NCI-H2107 treated with DMSO at 0.1 percent for 48 hours (cell line): ENCODE results near the gene ZNF385D.

Experiments used
- DNase-seq: peaks from one replicate; lab custom pipeline; 2025; ENCODE audit not compliant: unreplicated experiment; lab: John Stamatoyannopoulos, UW

Gene ZNF385D

DNA sequence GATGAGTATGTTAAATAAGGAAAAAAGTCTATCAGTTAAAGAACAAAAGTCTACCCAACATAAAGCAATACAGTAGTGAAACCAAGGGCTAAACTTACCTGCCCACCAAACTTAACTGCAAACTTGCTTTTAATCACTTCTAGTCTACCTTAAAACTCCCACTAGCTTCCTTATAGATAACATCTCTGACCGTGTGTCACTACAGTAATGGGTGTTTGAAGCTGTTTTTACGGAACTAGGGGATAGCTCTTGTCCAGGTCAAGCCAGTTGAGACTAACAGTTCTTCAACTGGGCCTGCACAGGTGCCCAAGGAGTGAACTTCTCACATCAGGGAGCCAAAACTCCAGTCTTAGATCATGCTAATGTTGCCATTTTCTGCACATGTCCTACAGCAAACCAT, 132.3 kb downstream of the ZNF385D start:
- DNase-seq: no peak

DNA sequence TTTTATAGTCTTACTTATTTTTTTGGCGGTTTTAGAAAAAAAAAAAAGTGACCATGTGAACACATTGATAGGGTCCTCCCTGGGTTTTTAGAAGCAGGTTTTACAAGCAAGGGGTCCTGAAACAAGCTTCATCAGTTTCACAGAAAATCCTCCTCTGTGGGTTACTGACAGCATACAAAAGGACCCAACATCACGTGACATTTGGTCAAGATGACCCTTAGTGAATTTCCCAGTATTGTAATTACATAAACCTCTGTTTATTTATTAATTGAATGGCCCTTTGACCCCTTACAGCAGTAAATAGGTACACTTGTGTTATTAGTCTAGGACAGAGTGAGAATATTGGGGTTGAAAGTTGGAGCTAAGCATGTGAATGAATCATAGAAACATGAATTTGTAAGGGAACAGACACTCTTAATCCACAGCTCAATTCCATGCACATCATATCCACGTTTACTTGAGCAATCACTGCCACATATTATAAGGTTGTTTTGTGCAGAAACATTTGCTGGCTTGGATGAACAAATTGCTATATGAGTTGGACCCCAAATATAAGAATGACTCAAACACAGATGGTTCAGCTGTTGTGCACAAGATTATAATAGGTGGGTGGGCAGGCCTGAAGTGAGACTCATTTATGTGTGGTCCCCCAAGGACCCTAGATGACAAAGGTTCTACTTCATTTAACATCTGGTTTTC, 137.5 kb downstream of the ZNF385D start:
- no peak for DNase-seq

DNA sequence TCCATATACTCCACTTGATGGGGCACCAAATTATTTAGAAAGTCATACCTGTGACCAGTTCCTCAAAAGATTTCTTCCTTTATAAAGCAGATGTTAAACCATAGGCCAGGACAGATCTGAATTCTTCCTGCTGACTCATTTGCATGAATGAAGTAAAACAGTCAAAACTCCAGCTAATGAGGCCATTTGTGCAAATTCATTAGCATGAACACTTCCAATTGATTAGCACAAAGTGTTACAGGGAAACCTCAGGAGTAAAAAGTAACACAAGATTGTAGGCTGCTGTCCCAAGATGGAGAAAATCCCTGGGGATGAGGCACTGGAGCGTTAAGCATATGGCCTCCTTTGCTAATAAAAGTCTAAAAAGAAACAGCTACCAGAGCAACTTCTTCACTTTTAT, 149.8 kb downstream of the ZNF385D start:
- DNase-seq: no peak

DNA sequence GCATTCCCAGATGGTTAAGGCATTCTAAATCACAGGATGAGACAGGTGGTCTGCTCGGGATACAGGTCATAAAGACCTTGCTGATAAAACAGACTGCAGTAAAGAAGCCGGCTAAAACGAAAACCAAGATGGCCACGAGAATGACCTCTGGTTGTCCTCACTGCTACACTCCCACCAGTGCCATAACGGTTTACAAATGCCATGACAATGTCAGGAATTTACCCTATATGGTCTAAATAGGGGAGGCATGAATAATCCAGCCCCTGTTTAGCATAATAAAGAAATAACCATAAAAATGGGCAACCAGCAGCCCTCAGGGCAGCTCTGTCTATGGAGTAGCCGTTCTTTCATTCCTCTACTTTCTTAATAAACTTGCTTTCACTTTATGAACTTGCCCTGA, 151.1 kb downstream of the ZNF385D start:
- no peak for DNase-seq

DNA sequence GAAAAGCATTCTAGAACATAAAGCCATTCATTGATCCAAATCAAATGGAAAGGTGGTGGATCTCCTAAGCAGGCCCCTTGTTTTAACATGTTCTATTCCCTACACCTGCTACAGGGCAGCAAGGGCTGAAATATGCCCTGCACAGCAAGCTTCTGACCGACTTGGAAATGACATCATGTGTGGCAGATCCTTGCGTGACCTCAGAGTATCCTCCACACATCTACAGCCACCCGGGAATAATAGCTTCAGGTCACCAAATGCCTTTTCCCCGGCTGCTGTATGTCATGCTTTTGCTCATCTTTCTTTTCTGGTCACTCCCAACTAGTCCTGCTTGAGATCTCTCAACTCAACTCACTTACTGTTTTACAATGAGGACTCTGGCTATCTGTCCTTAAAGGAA, 158.2 kb downstream of the ZNF385D start:
- DNase-seq: no peak

DNA sequence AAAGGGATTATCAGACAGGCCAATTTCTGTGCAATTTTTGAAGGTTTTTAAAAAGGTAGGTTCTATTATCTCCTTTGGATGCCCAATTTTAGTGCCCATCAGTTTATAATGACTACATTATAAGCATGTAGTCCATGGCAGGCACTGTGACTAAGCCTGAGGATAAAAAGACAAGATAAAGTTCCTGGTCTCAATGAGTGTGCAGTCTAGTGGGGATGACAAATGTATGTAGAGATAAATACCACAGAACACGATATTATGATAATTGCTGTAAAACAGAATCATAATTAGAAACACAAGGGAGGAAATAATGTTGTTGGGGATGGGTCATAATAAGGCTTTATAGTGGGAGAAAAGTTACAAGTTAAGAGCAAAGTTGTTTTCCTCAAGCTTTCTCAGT, 163.1 kb downstream of the ZNF385D start:
- no peak for DNase-seq

DNA sequence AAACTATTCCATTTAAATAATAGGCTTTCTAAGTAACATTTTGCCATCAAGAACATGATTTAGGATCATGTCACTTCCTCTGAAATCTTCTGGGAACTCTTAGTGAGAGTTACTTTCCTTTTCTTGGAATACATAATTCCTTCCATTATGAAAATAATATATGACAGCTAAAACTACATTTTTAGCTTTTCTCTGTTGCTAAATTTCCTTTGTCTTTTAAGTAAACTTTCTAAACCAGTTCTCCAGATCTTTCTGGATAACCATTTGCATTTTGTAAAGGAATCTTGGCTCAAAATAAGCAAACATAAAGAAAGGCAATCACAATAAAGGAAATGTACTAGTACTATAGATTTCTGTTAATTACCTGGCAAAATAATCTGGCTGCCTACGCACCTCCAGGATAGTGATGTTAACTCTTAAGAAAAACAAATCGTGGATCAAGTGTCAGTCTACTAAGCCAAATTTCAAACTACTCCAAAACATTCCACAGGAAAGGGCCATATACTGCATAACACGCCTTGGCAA, 165.7 kb downstream of the ZNF385D start:
- no peak for DNase-seq

DNA sequence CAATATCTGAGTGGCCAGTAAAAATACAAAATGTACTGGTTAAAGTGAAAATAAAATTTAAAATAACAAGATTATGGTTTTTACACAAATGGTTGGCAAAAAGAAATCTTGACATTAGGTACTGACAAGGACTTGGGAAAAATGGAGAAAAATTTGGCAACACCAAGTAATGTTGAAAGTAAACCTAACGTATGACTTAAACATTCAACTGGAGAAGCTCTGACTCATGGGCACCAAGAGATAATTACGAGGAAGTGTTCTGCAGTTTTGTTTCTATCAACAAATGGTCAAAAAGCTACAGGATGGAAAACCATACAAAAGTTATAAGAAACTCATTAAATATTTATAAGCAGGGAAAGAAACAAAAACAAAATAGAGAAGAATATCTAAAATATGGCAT, 177.7 kb downstream of the ZNF385D start:
- no peak for DNase-seq

DNA sequence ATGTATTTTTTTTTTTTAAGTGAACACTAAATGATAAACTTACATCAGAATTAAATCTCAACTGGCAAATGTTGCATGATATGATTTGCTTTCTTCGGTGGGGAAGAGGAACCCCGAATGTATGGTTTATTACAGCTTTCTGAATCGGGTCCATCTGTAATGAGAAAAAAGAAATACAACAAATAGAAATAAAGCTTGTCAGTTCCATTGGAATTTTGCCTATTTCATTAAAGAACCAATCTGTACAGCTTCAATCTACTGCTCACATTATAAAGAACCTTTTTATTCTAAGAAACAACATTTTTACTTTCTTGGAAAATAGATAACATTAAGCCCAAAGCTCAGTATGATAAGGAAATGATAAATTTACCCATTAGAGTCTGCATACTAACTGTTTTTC, 186.5 kb downstream of the ZNF385D start:
- DNase-seq: no peak

DNA sequence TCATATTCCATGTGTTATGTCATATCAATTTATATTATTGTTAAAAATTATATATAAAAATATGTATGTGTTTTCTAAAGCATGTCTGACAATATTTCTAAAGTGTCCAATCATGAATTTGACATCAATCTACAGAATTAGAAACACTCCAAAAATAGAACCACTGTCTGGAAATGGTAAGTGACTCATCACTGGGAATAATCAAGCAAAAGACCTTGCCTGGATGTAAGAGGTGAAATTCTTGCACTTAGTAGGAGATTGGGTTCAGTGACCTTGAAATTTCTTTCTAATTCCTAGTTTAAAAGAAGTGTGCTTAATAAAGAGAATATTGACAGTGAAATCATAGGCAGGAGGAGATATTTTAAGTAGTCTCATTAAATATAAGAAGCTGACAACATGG, 188.8 kb downstream of the ZNF385D start:
- no peak for DNase-seq

DNA sequence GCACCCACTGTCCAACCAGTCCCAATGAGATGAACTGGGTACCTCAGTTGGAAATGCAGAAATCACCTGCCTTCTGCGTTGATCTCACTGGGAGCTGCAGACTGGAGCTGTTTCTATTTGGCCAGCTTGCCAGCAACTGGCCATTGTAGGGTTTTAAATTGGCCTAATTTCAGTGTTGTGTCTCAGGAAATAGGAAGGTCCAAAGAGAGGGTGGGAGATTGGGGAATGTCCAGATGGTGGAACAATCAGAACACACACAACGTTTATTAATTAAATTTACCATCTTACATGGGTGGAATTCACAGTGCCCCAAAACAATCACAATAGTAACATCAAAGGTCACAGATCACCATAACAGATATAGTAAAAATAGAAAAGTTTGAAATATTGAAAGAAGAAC, 189.5 kb downstream of the ZNF385D start:
- no peak for DNase-seq

DNA sequence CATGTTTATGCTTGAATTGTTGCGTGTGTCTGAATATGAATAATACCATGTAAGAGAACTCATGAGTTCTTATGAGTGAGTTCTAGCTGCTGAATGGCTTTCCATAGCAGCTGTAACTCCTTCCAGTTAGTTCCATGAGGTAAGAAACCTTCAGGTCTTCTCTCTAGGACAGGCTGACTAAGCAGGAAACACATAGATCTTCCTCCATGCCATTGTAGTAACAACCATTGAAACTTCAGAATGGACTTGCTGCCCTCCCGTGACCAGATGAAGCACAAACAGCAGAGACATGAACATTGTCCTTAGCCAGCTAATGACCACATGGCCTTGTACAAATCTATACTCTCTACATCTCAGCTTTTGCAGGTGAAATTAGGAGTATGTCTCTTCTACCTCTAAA, 200.0 kb downstream of the ZNF385D start:
- DNase-seq: no peak

DNA sequence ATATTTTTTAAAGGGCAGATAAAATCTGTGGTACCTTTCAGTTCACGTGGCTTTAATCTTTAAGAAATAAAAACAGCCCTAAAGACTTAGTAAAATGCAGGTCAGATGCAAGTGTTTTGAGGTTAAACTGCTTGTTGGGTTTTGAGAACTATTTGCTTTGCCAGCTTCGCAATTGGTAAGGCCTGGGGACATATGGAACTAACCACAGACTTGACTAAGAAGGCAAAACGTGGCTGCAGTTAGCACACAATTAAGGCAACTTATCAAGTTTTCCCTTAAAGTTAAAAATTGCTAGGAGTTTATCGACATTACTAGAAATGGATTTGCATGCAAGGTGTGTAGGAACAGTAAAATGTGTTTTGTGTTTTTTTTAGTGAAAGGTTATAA, 206.9 kb downstream of the ZNF385D start:
- DNase-seq: no peak

DNA sequence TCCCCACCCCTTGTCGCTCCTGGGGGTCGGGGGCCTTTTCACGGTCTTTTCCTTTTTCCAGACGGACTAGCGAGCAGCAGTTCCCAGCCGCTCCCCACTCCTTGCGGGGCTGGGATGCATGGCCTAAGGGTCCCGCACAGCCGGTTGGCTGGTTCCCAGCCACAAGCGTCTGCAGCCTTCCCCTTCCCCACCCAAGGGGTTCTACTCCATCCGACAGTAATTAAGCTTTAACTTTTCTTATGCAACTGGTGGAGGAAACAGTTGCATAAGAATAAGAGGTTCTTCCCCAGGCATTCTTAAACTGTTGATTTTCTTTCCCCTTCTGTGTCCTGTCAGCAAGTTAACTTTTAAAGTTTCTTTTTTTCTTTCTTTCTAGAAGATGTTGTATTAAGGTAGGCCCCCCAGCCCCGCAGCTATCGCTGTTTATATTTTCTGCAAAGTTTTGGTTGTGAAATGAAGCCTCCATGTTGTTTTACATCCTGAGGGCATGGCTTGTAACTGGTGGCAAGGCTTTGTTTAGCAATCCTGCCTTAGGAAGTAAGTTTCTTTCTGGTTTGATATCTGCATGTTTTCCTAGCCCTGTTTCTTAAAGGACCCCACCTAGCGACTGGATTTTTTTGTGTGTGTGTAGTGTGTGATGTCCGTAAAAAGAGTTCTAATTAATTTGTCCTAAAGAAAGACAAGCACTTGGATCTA, 207.5 kb downstream of the ZNF385D start:
- no peak for DNase-seq

DNA sequence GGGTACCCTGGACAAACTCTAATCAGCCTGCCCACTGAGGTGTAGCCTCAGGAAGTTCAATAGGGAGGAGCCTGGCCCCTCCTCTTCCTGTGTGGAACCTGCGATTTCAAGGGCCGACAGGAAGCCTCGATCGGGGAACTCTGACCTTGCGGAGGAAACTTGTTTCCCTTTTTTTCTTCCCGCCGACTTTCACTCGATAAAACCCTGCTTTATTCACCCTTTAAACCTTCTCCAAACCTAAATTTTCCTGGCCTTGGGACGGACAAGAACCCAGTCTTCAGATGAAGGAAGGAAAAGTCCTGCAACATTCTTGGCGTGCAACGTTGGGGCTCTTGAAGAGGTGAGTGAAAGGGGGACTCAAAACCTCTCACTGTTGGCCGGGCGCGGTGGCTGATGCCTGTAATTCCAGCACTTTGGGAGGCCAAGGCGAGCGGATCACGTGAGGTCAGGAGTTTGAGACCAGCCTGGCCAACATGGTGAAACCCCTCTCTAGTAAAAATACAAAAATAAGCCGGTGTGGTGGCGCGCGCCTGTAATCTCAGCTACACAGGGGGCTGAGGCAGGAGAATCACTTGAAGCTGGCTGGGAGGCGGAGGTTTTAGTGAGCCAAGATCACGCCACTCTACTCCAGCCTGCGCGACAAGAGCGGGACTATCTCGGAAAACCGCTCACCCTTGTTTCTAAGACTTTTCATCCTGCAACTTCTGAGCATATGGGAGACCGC, 208.2 kb downstream of the ZNF385D start:
- DNase-seq: no peak

DNA sequence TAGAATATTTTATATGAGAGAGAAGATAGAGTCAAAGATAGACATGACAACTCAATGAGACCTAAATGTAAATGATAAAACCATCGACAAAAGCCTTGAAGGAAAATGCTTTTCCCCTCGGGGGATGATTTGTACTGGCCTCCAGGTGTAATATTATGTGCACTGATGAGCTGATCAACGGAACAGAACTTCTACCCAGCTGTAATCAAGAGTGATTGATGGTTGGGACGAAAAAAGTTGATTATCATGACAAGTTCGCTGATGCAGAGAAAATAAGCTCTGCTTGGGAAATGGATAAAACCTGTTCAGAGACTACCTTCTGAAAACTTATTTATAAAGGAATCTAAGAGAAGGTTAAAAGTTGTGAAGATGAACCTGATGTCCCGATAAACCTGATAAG, 210.7 kb downstream of the ZNF385D start:
- no peak for DNase-seq

DNA sequence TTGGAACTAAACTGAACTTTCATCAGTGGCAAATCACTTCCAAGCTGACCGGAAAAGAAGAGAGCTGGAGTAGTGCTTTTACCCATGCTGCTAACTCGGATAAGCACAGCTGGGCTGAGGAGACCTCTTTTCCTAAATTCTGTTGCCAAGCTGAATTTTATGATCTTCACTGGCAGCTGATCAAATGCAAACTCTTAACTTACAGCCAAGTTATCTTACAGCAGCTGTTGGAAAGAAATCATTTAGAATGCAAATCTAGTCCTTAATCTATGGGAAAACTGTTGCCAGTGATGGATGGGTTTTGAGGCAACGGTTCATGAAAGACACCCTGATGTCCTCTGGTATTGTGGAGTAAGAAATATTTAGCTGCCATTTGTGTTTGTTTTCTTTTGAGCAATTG, 216.5 kb downstream of the ZNF385D start:
- no peak for DNase-seq

DNA sequence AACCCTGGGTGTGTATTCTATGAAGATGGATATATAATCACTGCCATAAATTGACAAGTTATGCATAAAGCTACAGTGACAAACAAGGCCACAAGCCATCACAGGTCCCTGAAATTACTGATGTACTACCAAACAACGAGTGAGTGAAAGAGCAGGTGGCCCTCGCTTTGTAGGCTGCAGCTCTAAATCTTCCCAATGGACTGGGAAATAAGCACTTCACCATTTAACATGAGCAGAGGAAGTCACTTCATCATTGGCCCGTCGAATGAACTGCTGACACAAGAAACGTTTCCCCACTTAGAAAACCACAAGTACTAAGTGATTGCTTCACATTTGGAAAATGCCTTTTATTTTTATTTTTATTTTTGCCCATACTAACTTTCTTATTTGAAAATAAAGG, 218.0 kb downstream of the ZNF385D start:
- no peak for DNase-seq

DNA sequence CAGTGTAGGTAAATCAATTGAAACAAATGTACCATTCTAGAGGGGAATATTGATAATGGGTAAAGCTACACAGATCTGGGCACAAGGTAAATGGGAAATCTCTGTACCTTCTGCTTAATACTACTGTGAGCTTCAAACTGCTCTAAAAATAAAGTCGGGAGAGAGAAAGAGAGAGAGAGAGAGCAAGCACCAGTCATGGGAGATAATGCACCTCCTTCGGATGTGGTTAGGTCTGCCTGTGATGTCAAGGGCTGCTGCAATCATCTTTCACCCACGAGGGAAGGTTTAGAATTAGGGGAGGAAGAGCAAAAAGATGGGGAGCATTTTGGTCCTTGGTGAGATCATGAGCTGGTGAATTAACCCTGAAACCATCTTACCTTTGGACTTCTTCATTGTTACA, 219.1 kb downstream of the ZNF385D start:
- DNase-seq: no peak

DNA sequence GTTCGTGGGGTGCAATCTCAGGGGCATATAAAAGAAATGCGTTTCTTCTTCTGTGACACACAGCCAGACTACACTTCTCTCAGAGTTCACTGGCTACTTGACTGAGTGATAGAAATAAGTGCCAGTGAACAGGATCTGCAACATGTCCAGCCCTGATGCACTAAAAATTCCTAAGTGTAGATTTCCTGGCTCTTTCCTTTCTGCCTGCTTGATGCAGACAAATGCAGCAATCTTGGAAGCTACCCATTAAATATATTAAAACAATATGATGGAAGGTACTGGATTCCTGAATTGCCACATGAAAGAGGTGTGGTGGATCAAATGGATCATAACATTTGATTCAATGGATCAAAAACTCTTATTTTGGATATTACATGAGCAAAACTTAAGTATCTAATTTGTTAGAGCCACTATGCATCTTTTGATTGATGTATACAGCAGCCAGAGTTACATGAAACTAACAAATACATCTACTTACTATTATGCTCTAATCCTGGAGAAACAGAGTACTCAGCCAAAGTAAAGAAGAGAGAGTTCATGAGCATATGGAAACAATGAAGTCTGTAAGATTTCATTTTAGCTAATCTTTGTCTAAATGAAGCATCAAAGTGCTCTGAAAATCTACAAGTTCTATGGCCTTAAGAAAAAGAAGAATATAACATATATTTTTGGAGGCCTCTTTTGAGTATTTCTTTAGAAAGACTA, 222.6 kb downstream of the ZNF385D start:
- no peak for DNase-seq

DNA sequence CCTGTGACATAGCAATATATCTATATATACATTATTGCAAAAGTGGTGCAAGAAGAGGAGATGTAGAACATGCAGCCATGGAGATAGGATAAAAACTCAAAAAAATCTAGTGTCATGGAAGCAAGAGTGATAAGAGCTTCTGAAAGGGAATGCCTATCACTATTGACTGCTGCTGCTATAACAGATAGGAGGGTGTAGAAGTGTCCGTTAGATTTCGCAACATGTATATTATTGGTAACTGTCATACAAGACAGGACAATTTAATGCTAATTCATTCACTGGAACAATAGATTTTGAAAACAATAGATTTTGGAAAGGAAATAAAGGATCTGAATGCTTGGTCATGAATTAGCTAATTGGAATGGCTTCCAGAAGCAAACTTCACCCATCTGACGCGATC, 224.5 kb downstream of the ZNF385D start:
- no peak for DNase-seq

DNA sequence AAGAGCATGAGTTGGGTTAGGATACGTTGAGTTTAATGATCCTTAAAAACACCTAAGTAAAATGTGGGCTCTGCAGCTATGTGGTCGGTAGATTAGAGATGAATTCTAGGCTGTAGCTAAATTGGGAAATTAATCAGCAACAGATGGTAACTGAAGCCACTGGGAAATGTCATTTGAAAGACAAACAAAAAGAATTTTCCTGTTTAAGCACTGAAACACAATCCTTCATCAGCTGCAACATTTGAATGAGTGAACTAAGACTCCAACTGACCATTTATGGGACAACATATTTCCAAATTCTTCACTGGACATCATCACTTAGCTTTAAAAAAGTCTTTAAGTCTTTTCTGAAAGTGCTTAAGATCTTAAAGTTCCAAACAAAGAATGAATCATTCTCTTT, 226.9 kb downstream of the ZNF385D start:
- no peak for DNase-seq
